Peyer's patch (tissue), 4 donors: ENCODE results near the gene ELMOD1.

Source experiments
- POLR2A ChIP-seq, 2 donors: fragments of 450-650 bp; IDR thresholded peaks; one replicate each; pipeline ENCODE4 v1.5.1; 2017; ENCODE audit warnings: antibody characterized with exemption in 2 of 2, mild to moderate bottlenecking in 2 of 2, moderate library complexity in 2 of 2
- TF ChIP-seq, protein P1 (sequence below), 6 experiments: fragments of 450-650 bp in 4 of 6; fragments of 200-600 bp in 2 of 6; sonication (generic) in 1 of 6; IDR thresholded peaks; one replicate each; pipeline ENCODE4 v1.5.1; 2017 to 2019; ENCODE audit warnings: antibody characterized with exemption in 6 of 6, mild to moderate bottlenecking in 3 of 6, moderate library complexity in 1 of 6

- TF ChIP-seq, protein P1, sequence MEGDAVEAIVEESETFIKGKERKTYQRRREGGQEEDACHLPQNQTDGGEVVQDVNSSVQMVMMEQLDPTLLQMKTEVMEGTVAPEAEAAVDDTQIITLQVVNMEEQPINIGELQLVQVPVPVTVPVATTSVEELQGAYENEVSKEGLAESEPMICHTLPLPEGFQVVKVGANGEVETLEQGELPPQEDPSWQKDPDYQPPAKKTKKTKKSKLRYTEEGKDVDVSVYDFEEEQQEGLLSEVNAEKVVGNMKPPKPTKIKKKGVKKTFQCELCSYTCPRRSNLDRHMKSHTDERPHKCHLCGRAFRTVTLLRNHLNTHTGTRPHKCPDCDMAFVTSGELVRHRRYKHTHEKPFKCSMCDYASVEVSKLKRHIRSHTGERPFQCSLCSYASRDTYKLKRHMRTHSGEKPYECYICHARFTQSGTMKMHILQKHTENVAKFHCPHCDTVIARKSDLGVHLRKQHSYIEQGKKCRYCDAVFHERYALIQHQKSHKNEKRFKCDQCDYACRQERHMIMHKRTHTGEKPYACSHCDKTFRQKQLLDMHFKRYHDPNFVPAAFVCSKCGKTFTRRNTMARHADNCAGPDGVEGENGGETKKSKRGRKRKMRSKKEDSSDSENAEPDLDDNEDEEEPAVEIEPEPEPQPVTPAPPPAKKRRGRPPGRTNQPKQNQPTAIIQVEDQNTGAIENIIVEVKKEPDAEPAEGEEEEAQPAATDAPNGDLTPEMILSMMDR (IDR thresholded peaks at IDR 0.05), result no peak
- TF ChIP-seq POLR2A (IDR thresholded peaks at IDR 0.05), result no peak
Observed at GRCh38 chr11:107623183-107623582, 32.2 kb downstream of the ELMOD1 start.
